Endothelial cell of hepatic sinusoid (primary cell): Measurements from ENCODE around the gene HOXB8.

Experiments used
- in situ Hi-C: cut with HindIII; loops from 2 replicates; pipeline ENCODE4 v1.10.0; 2017; ENCODE audit warnings: low sequenced_read_pairs

Gene HOXB8

DNA sequence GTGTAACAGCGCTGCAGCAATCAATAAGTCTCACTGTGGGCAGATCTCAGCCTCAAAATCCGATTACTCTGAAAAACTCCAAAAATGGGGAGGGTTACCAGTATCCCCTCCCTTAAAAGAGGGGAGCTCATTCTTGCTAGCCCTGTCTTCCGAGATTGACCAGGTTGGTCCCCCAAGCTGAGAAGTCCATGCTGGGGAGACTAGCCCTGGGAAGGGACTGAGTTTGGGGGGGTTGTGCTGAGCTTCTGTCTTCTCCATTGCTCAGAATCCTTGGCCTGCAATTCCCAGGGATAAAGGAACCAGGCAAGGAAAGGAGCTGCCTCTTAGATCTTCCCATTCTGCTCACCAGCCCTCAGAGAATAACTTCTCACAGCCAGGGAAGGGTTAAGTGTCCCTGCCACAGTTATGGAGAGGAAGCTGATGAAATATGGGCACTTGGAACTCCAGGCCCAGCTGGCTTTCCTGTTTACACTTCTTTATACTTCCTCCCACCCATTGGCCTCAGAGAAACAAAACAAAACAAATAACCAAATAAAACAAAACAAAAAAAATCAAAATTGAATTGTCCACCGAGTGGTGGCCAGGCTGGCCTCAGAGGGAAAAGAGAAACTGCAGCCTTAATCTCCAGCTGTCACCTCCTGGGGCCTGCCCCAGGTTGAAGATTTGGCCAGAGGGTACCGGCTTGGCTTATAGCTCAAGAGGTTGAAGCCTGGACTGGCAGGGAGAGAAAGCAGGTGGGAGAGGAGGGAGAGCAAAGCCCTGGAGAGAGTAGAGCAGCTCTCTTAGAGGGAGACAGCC lies 27.6 kb downstream of the HOXB8 start:
- in situ Hi-C loops = no loop called here

- in situ Hi-C loops = no loop called here
Measured at GRCh38 chr17:48586355-48587258, 28.5 kb downstream of the HOXB8 start.

DNA sequence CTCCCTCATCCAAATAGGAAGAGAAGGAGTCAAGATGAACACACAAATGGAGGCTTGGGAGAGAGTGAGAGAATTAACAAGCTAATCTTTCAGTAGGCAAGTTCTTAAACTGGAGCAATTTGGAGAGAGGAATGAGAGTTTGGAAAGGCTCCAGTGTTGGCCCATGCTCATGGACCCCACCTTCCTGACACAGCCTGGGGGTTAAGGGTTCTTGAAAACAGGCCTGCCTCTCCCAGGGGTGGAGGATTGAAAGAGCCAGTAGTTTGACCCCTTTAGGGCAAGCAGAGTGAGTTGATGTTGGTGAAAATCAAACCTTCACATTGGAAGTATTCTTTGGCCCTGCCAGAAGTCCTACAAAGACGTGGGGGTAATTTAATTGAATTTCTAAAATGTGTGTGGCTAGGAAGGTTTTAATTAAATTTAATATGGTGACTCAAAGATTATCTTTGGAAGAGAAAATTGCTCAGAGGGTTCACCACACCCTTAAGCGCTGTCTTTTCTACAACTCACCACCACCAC lies 30.8 kb downstream of the HOXB8 start:
- in situ Hi-C loops = no loop called here

- in situ Hi-C loops = no loop called here
Measured at GRCh38 chr17:48583708-48584222, 31.3 kb downstream of the HOXB8 start.

DNA sequence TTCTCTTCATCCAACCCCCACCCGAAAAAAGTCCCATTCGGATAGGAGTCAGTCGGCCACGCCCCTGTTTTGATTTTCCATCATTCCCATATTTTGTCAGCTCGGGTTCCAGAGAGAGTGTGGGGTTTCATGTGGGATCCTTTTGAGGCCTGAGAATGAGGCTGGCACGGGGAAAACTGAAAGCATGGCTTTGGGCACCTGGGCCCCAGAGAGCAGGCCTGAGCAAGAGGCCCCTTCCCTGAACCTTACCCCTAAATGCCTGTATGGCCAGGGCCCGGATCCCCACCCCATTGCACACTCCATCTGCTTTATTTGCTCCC lies 32.4 kb downstream of the HOXB8 start:
- in situ Hi-C loops = no loop called here

DNA sequence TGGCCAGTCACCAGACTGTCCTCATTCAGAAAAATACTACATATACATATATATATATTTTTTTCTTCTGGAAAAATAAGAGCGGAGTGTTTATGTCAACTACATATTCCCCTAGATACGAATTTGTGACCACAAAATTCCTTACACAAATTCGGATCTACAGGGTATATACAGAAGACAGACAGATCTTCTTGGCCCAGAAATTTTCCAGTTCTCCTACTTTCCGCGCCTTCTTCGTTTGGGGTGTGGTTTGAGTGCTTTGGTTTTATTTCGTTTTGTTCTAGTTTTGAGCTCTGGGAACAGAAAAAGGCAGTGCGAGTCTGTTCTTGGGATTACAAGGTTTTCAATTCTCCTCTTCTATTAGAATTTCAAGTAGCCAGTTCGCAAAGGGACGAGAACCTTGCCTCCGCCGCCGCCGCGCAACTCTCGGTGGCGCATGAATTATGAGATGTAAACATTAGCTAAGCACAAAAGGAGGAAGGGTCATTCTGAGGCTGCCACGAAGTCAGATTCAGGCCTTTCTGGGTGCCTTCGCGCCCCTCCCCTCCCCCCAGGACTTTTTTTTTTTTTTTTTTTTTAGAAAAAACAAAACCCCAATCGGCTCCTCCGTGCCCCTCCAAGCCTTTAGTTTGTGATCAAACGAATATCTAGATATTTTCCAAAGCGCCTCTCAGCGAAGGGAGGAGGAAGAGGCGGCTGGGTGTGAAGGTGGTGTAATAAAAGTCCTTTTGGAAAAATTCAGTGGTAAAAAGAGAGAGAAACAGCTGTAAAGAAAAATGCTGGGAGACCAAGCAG lies 35.1 kb downstream of the HOXB8 start:
- in situ Hi-C loops = no loop called here

DNA sequence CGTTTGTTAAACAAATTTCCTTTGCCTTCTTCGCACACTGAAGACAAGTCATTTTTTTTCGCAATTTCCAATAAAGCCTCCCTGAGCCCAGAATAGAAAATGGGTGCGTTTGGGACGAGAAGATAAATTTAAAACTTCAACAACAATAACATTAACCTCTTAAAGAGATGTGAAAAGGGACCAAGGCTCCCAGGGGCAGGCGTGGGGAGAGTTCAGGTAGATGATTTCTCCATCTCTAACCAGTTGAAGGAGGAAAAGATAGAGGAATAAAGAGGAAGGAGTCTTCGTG lies 35.7 kb downstream of the HOXB8 start:
- in situ Hi-C loops = no loop called here

DNA sequence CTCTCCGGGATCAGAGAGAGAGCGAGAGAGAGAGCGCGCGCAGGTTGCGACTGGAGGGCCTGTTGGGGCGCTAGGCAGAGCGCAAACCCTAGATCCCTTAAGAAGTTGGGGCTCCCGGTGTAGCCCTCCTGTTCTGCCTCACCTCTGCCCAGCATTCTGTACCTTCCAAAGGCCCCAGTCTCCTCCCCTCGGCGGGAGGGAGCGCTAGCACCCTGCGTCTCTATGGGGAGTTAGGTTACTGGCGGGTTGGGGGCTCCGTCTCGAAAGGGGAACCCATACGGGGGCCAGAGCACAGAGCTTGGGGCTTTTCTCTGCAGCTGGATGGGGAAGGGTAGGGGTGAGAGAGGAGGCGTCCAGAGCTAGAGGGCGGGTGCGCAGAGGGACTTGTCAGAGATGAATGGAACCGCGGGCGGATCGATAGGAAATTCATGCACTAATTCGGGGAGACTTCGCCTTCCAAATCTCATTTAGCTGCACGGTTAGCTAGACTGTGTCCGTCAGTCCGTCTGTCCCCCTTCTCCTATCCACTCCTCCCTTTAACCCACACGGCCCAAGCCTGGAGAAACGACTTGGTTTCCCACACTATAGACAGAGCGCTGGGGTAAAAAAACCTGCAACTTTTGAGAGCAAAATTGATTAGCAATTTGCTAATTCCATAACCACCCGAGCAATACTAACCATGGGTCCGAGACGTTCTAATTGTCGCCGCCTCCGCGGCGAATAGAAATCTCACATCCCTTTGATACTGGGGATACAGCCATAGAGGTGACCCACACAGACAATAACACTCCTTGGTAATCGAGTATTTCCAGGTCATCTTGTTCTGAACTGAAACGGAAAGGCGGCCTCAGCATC lies 36.2 kb downstream of the HOXB8 start:
- in situ Hi-C loops = no loop called here

DNA sequence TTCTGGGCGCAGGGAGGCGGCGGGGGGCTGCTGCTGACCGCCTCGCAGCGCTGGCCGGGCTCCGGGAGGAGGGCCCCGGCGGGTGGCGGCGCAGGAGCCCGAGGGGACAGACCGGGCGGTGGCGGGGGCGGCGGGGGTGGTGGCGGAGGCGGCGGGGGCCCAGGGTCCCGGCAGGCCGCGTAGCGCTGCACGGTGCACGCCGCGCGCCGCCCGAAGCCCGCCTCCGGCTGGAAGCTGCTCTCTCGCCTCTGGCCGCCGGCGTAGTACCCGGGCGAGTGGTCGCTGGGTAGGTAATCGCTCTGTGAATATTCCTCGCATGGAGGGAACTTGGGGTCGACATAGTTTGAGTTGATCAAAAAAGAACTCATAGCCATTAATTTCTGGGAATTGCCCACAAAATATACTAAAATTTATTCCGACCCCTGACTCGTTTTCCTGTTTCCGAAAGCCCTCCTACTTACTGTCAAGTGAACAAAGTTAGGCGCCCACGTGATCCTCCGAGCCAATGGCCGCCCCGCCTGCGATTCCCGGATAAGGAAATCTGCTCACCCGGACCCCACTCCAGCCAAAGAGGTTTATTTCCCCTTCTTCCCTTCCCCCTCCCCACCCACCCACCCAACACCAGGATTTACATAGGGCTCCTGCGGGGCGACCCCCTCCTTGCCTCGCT lies 37.0 kb downstream of the HOXB8 start, which contains the start of gene HOXB4:
TSS of gene HOXB4 (minus strand) at position 405 of the 670 bp plus-strand sequence. CDS start at position 374, 31 bp downstream.
- in situ Hi-C loops = no loop called here

- in situ Hi-C loops = no loop called here
Measured at GRCh38 chr17:48577330-48577945, 37.7 kb downstream of the HOXB8 start.

DNA sequence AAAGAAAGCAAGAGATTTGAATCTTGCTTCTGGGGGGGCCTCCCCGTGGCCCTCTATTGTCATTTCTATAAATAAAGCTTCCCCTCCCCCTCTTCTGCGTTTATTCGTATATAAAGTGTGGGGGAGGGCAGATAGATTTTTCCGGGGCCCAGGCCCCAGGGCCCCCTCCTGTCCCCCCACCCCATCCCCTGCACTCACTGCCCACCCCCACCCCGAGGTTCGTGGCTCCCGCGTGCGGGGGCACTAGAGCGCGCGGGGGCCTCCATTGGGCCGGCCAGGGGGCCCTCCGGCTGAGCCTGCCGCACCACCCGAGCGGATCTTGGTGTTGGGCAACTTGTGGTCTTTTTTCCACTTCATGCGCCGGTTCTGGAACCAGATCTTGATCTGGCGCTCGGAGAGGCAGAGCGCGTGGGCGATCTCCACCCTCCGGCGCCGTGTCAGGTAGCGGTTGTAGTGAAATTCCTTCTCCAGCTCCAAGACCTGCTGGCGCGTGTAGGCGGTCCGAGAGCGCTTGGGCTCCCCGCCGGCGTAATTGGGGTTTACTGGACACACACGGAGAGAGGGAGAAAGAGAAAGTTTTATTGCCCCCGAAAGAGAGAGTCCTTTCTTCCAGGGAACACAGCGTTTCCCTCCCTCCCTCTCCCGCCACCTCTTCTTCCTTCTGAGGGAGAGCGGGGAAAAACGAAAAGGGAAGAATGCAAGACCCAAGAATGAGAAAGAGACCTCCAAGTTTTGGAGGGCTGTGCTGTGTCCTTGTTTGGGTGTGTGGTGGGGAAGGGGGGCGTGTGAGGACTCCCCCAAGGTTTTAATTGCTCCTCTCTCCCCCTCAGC lies 38.4 kb downstream of the HOXB8 start:
- in situ Hi-C loops = no loop called here

GRCh38 chr17:48575673-48576478 lies 39.2 kb downstream of the HOXB8 start:
- in situ Hi-C loops = no loop called here

DNA sequence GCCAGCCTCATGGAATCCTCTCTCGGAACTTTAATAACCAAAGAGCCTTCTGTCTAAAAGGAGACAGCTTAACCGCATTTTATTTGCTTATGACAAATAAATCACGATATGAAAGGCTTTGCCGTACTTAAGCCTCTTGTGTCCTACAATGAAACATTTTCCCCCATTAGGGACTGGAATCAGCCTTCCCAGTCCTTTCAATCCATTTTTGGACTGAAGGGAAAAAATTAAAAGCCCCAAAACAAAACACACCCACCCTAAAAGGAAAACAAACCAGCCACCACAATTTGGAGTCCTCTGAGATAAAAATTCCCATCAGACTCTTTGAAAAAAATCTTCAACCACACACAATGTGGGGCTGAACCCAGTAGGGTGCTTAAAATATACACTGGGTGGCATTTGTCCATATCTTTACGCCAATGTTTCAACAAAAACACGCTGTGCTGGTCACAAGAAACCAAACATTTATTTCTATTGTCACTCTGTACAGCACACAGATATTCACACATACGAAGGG lies 40.0 kb downstream of the HOXB8 start:
- in situ Hi-C loops = no loop called here

DNA sequence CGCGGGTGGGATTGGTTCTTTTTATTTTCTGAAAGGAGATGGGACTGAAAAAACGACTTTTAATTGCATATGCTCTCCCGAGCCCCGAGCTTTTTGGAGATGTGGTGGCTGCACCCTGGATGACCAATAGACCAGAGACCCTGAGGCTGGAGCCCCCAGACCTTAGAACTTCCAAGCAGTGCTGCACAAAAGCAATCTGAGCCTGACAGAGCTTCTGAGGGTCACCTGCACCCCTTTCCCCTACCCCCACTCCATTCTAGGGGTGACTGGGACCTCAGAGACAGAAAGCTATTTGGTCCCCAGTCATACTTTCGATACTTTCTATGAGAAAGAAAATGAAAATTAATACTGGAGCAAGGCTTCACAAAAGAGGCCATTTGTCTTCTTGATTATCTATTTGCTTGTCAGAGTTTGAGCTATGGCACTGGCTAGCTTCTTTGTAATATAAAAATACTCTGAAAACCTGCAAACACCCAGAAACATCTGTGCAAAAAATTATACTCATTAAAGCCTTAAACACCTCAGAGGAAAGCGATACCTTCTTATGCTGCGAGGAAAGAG lies 40.5 kb downstream of the HOXB8 start:
- in situ Hi-C loops = no loop called here

- in situ Hi-C loops = no loop called here
Measured at GRCh38 chr17:48571826-48572417, 43.2 kb downstream of the HOXB8 start.

DNA sequence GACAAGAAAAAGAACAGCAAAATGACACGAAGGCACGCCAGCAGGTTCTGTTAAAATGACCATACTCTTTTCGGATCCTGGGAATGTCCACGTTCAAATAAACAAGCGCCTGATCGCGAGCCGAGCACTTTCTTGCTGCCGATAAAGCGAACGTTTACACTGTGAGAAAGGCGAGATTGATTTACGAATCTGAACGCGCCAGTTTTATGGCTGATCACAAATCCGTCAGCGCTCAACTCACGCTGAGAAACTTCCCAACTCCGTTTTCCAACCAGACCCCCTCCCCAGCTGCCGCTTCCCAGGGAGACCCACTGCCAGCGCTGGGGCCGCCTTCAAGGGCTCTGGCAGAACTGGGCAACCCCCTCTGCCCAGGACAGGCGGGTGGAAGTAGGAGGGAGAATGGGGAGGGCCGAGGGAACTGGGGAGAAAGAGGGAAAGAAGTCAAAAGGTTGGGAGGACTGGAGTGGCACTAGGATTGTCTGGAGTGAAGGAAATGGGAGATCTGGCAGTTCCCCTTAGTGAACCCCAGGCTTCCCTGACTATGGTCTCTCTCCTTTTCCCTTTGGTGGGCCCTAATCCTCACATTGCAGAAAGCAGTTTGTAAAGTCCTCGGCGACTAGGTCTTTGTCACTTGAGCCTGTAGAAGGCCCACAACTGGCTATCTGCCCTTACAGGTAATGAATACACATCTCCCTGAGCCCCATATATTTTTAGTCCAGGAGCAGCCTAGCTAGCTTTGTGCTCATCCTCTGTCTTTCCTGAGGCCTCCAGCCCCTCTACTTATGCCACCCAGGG lies 43.9 kb downstream of the HOXB8 start:
- in situ Hi-C loops = no loop called here
